PFSK-1 (cell line): ENCODE data around the gene PANK4.

ENCODE experiments used
- FOXP2 ChIP-seq: optimal IDR thresholded peaks from 2 replicates; pipeline ENCODE3; 2011; ENCODE audit warnings: borderline replicate concordance, control low read depth, inconsistent platforms; ENCODE audit not compliant: insufficient read depth; ENCODE audit errors: extremely low read length, extremely low read depth
- POLR2AphosphoS5 ChIP-seq: IDR thresholded peaks from 2 replicates; pipeline ENCODE4 v1.6.1; 2012; ENCODE audit warnings: low read depth, mild to moderate bottlenecking, control low read depth, low read length, moderate library complexity
- REST ChIP-seq, 2 experiments: IDR thresholded peaks; 2 replicates each; pipeline versions ENCODE4 v1.6.1 to v1.8.0; 2011 to 2012; ENCODE audit warnings: low read depth in 2 of 2, low read length in 2 of 2, control low read depth in 1 of 2, inconsistent platforms in 1 of 2, mild to moderate bottlenecking in 1 of 2, moderate library complexity in 1 of 2; ENCODE audit not compliant: insufficient read depth in 1 of 2
- SIN3A ChIP-seq: IDR thresholded peaks from 2 replicates; pipeline ENCODE4 v1.6.1; 2012; ENCODE audit warnings: mild to moderate bottlenecking, low read length, moderate library complexity, borderline replicate concordance; ENCODE audit not compliant: insufficient read depth
- TAF1 ChIP-seq: IDR thresholded peaks from 2 replicates; pipeline ENCODE4 v1.6.1; 2012; ENCODE audit warnings: low read length, control low read depth, borderline replicate concordance; ENCODE audit not compliant: insufficient read depth

The PANK4 gene

DNA sequence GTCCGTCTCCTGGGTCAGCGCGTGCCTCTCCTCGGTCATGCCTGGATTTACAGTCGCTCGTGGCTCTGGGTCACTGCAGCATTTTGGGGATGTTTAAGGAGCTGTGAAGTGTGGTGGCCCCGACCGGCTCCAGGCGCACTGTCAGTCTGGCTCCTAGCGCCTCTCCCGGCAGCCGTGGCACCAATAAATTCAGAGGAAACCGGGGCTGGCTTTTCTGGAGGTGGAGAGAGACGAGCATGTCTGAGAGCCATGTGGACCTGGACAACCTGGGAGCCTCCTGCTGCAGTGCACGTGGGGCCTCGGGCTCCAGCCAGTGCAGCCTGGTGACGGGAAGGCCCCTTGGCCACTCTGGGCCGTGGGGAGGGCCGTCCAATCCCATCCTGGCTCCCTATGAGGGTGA is 33.2 kb downstream of the PANK4 start:
- TF ChIP-seq SIN3A = no peak

- TF ChIP-seq SIN3A (no peak), REST (IDR thresholded peaks at IDR 0.05; ENCODE audit: insufficient read depth in 1 of 2, low read depth in 2 of 2, low read length in 2 of 2) (no peak), TAF1 (no peak), POLR2AphosphoS5 (no peak), FOXP2 (no peak)
Observed at GRCh38 chr1:2492091-2492490, 34.3 kb downstream of the PANK4 start.

DNA sequence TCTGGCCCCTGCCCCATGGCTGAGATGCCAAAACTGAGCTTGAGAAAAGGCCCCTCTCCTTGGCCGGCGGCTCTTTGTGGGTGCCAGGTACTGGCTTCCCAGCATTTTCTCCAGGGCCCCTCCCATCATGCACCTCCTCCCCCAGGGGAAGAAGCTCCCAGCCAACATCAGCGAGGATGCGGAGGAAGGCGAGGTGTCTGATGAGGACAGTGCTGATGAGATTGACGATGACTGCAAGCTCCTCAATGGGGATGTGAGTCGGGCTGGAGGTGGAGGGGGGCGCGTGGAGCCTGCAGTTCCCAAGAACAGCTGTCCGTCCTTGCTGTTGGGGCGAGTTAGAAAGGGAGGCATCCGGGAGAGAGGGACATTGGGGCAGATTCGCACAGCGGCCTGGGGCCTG is 36.8 kb downstream of the PANK4 start:
- no peak for TF ChIP-seq SIN3A
- TF ChIP-seq TAF1 = no peak
- no peak for TF ChIP-seq FOXP2
- no peak for TF ChIP-seq REST (IDR thresholded peaks at IDR 0.05; ENCODE audit: insufficient read depth in 1 of 2, low read depth in 2 of 2, low read length in 2 of 2)
- no peak for TF ChIP-seq POLR2AphosphoS5

DNA sequence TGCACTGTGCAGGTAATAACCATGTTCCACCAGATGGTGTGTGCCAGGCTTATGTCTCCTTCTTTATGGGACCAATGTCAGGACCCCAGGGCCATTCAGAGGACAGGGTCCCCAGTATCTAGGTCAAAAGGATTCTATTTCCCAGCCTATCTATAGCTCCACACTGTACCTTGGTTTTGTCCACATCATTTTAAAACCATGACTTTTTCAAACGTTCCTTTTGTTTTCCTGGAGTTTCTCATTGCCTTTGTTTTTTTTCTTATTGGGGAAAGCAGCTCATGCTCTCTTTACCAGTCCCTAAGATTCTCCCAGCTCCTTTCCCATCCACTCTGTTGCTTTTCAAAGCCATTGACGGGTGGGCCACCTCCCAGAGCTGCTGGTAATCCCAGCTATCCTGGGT is 37.7 kb downstream of the PANK4 start:
- TF ChIP-seq REST (IDR thresholded peaks at IDR 0.05; ENCODE audit: insufficient read depth in 1 of 2, low read depth in 2 of 2, low read length in 2 of 2) (no peak), FOXP2 (no peak), SIN3A (no peak), TAF1 (no peak), POLR2AphosphoS5 (no peak)

DNA sequence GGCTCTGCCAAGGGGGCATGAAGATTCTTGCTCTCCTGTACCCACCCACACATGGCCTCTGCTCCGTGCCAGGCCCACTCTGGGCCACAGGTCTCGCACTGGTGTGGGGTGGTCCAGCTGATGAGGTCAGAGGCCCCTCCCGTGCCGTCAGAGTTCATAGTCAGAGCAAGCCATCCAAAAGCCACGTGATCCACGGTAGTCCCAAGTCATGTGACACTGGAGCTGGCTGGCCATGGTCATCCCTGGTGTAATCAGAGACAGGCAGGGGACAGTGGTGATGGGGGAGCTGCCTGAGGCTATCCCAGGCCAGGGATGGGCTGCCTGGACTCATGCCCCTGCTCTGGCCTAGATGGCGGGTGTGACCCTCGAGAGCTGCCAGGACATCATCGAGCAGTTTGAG is 39.8 kb downstream of the PANK4 start:
- TF ChIP-seq POLR2AphosphoS5 (no peak), SIN3A (no peak), REST (IDR thresholded peaks at IDR 0.05; ENCODE audit: insufficient read depth in 1 of 2, low read depth in 2 of 2, low read length in 2 of 2) (no peak), FOXP2 (no peak), TAF1 (no peak)

DNA sequence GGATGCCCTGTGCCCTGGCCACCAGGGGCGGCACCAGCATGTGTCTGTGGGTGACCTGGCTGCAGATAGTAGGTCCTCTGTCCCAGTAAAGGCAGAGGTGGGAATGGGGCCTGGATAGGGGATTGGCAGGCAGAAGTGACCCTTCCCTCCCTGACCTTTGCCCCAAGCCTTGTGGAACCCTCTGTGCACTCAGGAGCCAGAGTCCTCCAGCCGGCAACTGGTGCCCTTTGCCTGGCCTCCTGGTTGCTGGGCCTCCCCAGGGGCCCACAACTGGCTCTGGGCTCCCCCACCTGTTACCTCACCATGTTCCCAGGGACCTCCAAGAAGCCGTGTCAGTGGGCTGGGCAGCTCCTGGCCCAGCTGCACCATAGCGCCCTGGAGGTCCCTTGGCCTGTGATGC is 40.4 kb downstream of the PANK4 start:
- no peak for TF ChIP-seq TAF1
- no peak for TF ChIP-seq POLR2AphosphoS5
- no peak for TF ChIP-seq REST (IDR thresholded peaks at IDR 0.05; ENCODE audit: insufficient read depth in 1 of 2, low read depth in 2 of 2, low read length in 2 of 2)
- TF ChIP-seq SIN3A = no peak
- TF ChIP-seq FOXP2 = no peak
